Stimulated activated CD8-positive, alpha-beta memory T cell treated with anti-CD3 and anti-CD28 coated beads, Interleukin-2, amount 100 ng/mL, for 48 hours (primary cell): ENCODE results near the gene RSPH9.

Source experiments
- DNase-seq, 2 donors: peaks; one replicate each; pipeline ENCODE4 v3.0.0-alpha.2; 2020; ENCODE audit warnings: low read depth in 2 of 2

The RSPH9 gene

GRCh38 chr6:43668151-43669028 lies 23.6 kb downstream of the RSPH9 start:
- peak; percentile 27 to 42 for DNase-seq

- no peak for DNase-seq
Observed at GRCh38 chr6:43669050-43669921, 24.4 kb downstream of the RSPH9 start.

GRCh38 chr6:43669922-43670622 lies 25.2 kb downstream of the RSPH9 start:
- DNase-seq: no peak

- no peak for DNase-seq
Observed at GRCh38 chr6:43670623-43670986, 25.8 kb downstream of the RSPH9 start.

- no peak for DNase-seq
Observed at GRCh38 chr6:43671011-43671800, 26.4 kb downstream of the RSPH9 start.

GRCh38 chr6:43671801-43672690 lies 27.2 kb downstream of the RSPH9 start:
- DNase-seq: no peak

- no peak for DNase-seq
Observed at GRCh38 chr6:43673444-43674084, 28.7 kb downstream of the RSPH9 start.

GRCh38 chr6:43674291-43674690 lies 29.5 kb downstream of the RSPH9 start:
- DNase-seq: no peak

- DNase-seq: no peak
Observed at GRCh38 chr6:43674921-43675320, 30.1 kb downstream of the RSPH9 start.

GRCh38 chr6:43676962-43677606 lies 32.2 kb downstream of the RSPH9 start:
- DNase-seq: no peak

GRCh38 chr6:43677759-43678158 lies 32.9 kb downstream of the RSPH9 start:
- DNase-seq: no peak

- DNase-seq: no peak
Observed at GRCh38 chr6:43678341-43678740, 33.5 kb downstream of the RSPH9 start.

- no peak for DNase-seq
Observed at GRCh38 chr6:43679057-43679456, 34.2 kb downstream of the RSPH9 start.

GRCh38 chr6:43680308-43681200 lies 35.7 kb downstream of the RSPH9 start:
- DNase-seq: no peak

- no peak for DNase-seq
Observed at GRCh38 chr6:43681303-43681702, 36.5 kb downstream of the RSPH9 start.

- DNase-seq: no peak
Observed at GRCh38 chr6:43682724-43683429, 38.0 kb downstream of the RSPH9 start.

- no peak for DNase-seq
Observed at GRCh38 chr6:43683708-43684455, 39.0 kb downstream of the RSPH9 start.
